Fibroblast of peridontal ligament (primary cell): ENCODE results near the gene AGBL1.
"Not testable (repeated sequence)": the region's sequence is repeated elsewhere in the genome, so short reads cannot be mapped to it uniquely, and the experiment has no call there.

Experiments used
- DNase-seq: peaks from one replicate; pipeline ENCODE4 v3.0.0-alpha.2; 2010; ENCODE audit errors: extremely low read depth

The AGBL1 gene

DNA sequence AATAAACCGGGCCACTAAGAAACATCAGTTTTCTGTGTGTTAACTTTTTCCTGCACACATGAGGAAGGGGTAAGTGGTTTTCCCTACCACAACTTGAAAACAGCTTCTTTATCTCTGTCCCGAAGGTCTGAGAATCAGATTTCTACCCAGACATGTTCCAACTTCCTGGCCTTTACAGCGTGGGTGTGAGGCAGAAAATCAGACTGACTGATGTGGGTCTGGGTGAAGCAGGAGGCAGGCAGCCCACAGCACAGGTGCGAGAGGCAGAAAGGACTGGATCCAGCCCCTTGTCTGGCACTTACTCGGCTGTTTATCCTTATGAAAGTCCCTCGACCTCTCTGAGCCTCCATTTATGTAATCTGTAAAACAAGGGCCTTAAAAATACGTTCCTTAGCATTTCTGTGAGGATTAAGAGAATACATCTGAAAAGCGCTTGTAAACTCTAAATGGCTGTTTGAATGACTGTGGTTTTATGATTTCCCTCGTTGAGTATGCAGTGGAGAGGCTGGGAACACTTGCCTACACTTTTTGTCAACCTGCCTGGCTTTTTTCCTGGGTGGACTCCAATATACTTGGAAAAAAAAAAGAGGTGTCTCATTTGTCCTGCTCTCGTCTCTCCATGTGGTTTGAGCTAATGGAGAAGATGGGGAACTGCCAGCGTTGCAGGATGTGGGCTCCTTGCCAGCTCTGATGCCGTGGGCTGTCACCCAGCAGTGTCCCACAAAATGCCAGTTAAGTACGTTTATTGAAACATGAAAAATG, 3.1 kb downstream of the AGBL1 start:
- no peak for DNase-seq

DNA sequence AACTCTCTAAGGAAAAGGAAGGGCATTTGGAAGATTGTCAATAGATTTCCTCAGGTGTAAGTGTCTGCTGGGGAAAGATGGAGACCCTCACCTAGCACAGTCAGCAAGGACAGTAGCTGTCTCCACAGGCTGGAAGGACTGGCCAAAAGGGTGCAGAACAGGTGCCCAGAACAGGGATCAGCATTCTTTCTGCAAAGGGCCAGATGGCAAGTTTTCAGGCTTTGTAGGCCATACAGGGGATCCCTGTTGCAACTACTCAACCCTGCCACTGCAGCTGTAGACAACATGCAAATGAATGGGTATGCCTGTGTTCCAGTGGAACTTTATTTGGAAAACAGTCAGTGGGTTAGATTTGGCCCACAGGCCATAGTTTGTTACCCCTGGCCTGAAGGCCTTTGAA, 8.1 kb downstream of the AGBL1 start:
- no peak for DNase-seq

DNA sequence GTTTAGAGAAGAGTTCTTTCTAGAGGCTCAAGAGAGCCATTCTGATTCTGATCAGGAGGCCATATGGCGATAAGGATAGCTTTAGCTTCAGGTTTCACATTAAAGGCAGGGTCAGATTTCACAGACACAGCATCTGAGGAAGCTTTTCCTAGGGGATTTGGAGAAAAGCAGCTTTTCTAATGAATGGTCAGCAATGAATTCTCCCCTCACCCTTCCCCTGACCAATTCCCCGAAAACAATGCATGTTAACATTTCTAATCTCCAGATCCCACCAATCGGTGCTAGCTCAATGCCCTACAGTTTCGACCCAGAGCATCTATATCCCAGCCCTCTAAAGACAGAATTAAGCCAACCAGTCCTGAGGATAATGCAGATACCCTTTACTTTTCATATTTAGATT, 9.8 kb downstream of the AGBL1 start:
- DNase-seq, result no peak

DNA sequence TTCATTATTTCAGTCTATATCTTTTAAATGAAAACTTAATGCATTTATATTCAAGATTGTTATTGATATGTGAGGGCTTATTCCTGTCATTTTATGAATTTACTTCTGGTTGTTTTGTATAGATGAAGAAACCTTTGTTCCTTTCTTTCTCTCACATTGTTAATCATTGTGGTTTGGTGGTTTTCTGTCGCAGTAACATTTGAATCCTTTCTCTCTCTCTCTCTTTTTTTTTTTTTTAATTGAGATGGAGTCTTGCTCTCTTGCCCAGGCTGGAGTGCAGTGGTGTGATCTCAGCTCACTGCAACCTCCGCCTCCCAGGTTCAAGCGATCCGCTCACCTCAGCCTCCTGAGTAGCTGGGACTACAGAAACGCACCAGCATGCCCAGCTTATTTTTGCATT, 22.1 kb downstream of the AGBL1 start:
- no peak for DNase-seq

DNA sequence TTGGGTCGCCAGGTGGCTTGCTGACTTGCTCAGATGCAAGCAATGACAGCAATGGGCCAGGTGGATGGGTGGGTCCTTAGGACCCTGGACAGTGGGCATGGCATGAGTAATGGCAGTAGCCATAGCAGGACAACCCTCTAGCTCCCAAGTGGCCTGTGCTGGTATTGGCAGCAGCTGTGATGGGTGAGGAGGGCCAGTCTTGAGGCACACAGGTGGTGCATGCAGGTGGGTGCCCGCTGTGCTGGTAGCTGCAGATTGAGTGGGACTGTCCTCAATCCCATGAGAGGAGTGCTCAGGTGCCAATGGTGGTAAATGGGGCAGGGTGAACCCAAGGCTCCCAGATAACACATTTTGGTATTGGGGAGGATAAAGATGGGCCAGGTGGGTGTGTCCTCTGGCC, 24.2 kb downstream of the AGBL1 start:
- DNase-seq, result no peak

DNA sequence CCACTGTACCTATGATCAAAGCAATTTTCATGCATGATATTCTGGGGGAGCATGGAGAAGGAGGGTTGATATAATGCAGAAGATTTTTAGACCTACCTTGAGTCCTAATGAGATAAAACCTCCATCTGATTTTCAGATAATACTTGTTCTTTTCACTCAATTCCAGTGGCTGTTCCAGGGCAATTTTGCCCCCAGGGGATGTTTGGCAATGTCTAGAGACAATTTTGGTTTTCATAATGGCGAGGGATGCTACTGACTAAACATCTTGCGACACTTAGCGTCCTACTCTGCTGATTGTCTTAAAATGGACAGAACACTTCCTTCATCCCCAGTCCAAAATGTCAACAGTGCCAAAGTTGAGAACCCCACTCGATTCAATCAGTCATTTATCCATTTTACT, 26.6 kb downstream of the AGBL1 start:
- no peak for DNase-seq

DNA sequence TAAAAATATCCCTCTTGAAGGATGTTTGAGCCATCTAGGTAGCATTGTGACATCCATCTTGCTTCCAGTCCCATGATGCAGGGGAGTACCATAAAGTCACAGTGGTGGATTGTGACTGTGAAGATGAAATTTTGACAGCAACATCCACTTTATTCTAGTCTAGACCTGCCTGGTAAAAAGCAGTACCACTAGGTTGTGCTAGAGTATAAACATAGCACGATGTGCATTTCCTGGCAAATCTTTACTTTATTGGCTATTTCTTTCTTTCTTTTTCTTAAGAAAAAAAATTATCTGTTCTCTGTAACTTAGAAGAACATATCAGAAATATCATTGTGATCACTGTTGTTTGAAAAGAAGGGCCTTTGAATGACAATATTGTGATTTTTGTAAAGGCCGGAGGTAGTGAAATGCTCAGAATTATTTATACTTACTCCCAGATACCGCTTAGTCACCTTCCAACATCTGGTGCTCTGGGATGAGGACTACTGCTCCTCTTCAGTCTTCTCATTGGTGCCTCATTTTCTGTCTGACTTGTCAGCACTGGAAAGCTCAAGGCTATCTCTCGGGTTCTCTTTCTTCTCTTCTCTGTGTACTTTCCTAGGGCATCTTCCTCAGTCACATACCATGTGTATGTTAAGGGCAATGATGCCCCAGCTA, 35.6 kb downstream of the AGBL1 start:
- DNase-seq, result no peak

DNA sequence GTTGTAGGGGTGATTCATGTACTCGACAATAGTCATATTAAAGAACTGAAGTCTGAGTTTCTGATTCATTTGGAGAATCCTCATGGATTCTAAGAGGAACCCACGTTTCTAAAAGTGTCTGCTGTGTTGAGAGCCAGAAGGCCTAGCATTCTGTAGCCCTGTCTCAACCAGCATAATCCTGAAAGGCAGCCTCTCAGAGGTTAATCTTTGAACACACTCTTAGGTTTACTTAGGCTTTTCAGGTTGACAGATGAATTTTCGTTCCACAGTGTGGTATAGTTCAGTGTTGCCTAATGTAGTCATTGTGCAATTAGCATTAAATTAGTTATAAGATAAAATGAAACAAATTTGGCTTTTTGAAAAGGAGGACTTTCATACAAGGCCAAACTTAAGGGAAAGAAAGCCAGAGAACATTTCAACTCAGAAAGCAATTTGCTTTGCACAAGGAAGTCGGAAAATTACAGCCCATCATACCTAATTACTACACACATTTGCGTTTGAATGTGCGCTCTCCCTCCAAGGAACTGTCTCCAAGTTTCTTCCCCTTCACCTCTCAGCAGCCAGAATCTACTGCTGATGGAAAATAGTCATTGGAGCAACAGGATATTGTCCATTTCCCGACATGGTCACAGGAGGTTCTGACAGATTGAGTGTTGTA, 42.0 kb downstream of the AGBL1 start:
- no peak for DNase-seq

DNA sequence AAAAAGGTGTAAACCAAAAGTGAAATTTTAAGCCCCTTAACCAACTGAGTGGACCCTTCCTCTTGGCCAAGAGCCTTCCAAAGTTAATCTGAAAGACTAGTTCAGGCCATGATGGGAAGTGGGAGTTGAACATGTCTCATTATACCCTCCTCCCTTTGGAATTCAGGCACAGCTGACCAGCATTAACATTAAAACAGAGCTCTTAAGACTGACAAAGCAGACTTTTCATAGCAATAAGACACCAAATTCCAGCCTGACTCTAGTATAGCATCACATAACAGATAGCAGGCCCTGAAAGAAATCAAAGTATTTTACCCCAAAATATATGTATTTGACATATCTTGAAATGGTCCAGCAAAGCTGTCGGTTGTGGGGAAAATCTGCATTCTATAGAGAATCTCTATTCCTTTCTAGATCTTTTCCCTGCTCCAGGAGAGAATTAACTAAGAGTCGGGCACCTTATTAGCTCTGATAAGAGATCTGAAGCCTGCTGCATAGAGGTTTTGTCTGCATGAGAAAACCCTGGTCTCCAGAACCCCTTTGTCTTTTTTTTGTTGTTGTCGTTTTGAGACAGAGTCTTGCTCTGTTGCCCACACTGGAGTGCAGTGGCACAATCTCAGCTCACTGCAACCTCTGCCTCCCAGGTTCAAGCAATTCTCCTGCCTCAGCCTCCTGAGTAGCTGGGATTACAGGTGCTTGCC, 43.2 kb downstream of the AGBL1 start:
- not testable (repeated sequence) for DNase-seq

DNA sequence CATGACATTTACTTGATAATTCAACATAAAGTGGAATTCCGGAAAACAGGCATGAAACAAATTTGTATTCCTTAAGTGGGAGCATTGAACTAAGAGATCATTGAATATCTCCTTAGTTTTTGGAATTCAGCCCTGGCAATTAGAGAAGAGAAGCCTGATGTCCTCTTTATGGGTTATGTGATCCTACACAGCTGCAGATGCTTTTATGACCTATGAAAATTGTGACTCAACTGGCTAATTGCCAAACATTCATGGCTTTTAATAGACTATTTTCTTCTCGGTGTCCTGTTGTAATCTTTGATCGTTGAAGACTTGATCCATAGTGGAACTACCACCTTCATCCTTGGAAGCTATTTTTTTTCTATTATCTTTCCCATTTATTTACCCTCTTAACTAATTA, 46.1 kb downstream of the AGBL1 start:
- no peak for DNase-seq

DNA sequence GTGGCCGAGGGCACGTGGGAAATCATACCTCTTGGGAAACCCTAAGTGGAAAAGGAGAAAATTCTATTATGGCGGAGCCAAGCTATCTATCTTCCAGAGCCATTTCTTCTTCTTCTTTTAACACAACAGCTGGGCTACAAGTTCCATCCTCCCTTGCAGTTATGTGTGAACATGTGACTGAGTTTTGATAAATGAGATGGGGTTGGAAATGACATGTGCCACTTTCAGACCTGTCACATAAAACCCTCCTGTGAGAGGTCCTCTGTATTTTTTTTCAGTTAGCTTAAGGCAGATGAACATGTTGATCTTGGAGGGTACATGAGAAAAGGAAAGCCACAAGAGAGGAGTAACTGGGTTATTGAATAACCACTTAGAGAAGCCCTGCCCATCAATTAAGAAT, 47.9 kb downstream of the AGBL1 start:
- DNase-seq, result no peak

DNA sequence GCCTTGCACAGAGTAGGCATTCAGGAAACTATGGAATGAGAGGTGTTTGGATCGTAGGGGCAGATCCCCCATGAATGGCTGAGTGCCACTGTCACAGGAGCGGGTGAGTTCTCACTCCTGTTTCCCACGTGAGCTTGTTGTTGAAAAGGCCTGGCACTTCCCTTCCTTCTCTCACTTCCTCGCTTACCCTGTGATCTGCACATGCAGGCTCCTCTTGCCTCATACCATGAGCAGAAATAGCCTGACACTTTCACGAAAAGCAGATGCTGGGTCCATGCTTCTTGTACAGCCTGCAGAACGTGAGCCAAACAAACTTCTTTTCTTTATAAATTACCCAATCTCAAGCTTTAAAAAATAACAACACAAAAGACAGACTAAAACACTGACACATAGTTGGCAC, 55.4 kb downstream of the AGBL1 start:
- DNase-seq, result no peak

DNA sequence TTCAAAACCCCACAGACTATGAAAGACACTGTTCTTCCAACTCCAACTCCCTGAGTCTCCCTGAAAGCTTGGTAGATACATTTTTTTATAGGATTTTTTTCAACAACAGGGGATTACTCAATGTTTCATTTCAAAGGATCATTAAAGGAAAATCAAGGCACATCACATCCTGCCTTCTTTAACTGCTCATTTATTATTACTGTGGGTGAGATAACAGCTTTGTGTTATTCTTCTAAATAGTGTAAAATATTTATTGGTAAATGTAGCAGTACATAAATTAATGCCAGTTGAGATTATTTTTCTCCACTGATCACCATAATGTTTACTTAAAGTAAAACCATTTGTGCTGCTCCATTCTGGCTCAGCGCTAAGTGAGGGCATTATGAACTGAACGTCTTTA, 57.2 kb downstream of the AGBL1 start:
- no peak for DNase-seq

DNA sequence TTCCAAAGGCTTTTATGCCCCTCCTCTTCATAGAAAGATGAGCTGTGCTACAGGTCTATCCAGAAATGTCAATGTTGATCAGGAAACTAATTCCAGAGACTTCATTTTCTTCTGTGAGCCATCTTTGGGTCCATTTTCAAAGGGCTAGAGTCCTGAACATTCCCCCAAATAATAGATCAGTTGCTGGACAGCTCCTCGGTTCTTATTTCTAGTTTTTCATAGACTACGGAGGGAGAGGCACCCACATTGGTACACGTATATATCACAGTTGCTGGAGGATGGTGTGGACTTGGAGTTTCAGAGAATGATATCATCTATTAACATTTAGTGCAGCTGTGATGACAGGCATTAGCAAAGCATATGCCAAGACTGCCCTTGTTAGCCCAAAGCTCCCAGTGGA, 59.1 kb downstream of the AGBL1 start:
- DNase-seq, result no peak

DNA sequence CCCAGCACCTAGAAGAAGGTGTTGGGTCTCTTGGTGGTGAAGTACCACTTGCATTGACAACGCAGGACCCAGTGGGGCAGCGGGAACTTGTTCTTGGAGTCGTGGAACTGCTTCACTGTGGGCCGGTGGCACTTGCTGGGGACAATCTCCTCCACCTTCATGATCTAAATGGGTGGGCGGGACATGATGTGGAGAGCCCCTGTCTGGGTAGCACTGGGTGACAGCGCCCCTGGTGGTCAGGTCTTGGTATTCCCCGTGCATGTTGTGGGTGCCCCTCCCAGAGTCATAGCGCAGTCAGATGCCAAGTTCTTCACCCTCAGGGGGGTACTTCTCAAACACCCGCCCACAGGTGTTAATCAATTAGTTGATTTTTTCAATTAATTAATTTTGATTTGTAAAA, 60.2 kb downstream of the AGBL1 start:
- DNase-seq, result no peak

DNA sequence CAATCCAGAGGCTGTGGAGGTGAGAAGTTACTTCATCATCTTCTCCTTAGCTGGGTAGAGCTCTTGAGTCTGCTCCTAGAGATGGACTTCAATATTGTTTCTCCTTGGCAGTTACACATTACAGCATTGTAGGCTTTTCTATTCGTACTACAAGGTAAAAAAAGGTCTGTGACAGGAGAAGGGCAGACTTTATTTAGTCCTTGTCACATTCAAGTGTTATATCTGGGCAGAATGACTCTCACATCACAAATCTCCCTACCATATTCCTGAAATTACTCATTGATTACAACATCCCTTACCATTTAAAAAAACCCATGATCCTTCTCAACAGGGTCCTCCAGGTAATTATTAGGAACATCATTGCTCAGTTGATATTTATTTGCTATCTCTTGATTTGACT, 75.0 kb downstream of the AGBL1 start:
- DNase-seq, result no peak

DNA sequence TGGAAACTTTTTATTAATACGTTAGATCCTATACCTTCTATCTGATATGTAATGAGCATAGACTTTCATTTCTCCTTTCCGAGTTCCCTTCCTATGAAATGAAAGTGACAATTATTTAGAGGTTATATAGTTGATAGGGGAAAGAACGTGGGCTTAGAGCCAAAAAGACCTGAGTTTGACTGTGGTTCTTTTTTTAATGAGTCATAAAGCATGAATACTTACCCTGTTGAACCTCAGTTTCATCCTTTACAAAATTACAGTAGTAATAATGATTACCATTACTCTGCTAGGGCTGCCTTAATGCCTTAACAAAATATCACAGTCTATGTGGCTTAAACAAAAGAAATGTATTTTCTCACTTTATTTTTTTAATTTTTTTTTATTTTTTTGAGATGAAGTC, 75.9 kb downstream of the AGBL1 start:
- no peak for DNase-seq

DNA sequence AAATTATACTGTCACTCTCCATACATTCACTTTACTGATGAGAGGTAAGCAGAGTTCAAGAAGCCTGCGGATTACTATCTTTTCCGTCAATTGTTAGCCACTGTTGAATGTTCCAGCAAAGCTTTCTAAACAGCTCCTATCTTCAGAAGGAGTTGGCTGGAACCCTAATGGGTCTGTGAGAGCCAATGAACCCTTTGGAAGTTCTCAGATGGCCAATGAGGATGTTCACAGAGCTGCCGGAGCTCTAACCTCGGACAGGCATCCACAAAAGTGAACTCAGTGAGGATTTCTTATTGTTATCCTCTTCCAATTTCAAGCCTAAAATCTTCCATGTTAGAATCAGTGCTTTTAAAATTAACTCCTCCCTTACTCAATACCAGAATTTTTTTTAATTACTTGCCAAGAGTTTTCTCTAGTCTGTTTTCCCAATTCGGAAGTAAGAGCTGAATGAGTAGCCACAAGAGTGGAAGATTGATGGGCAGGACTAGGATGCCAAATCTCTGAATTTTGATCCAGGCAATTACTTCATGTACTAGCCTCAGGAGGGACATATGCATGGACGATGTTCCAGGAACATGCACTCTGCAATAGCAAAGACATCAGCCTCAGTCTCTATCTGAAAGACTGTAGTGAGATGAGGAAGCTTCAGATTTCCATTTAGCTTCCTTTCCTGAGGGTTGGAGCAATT, 78.1 kb downstream of the AGBL1 start:
- no peak for DNase-seq

DNA sequence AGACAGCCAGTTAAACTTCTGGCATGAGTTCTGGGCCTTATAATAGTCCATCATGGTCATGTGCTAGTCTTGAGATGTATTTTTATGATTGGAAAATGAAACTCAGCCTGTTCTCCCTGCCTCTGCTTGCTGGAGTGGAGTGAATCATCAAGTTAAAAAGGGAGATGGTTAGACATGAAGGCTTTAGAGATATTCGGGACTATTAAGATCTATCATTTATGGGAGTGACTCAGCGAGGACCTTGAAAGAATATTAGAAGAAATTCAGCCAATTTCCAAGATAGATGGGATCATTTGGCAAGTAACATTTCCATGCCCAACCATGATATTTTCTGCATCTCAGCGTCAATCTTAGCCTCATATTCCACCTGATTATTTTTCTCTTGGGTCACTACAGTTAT, 79.8 kb downstream of the AGBL1 start:
- DNase-seq, result no peak

DNA sequence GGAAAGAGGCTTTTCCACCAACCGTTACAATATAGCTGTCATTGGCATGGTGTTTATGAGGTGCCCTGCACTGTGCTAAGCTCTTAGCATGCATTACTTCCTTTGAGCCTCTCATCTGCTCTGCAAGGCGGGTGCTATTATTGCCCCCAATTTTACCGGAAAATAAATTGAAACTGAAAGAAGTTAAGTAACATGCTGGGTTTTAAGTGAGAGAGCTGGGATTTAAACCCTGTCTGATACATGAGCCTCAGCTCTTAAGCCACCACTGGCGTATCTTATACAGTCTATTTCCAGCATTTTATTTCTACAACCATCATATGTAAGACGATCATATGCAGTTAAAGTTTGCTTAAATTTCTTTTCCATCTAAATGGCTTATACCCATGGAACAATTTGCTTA, 81.6 kb downstream of the AGBL1 start:
- DNase-seq, result no peak

DNA sequence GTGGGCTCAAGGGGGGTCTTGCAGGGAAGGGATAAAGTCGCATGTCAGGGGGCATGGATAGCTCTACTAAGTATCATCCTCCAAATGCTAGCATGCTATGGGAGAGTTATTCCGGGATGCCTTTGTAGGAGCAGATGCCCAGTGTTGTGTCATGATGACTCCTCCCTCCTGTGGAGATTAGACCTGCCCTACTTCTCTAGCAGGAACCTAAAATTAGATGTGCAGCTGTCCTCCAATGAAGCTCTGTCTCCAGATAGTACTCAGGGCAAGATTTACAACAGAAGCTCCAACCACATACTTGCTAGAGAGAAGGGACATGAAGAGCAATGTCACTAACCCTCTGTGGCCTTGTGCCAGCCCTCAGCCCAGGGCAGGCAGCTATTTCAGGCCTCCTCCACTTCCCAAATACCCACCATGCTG, 82.5 kb downstream of the AGBL1 start:
- DNase-seq, result no peak

DNA sequence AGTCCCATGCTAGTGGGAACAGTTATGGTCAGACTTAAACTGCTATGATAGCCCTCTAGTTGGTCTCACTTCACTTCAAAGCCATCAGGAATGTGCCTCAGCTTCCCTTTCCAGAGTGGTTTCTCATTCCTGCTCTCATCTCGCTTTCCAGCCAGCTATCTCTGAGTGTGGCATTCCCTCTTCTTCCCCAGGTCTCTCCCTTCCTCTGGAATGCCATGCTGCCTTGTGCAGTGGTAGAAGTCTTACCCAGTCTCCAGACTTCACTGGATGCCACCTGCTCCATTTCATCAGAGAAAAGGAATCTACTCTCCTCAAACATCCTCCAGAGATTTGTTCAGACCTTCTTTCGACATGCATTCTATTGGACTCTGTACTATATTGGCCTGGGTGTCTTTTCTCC, 83.0 kb downstream of the AGBL1 start:
- no peak for DNase-seq
